GM12801 (cell line): ENCODE data around the gene SPATA32.

Source experiments
- CTCF ChIP-seq: IDR thresholded peaks from one replicate; pipeline ENCODE4 v1.5.1; 2011; ENCODE audit warnings: control low read depth; ENCODE audit not compliant: insufficient read length; ENCODE audit errors: extremely low read depth

Gene SPATA32

GRCh38 chr17:45299361-45299760 lies 37.5 kb upstream of the SPATA32 start:
- no peak for TF ChIP-seq CTCF

- TF ChIP-seq CTCF, result no peak
Observed at GRCh38 chr17:45298546-45299285, 36.8 kb upstream of the SPATA32 start.

- TF ChIP-seq CTCF, result no peak
Observed at GRCh38 chr17:45296833-45297124, 34.9 kb upstream of the SPATA32 start.

GRCh38 chr17:45296003-45296832 lies 34.3 kb upstream of the SPATA32 start:
- TF ChIP-seq CTCF, result no peak

- no peak for TF ChIP-seq CTCF
Observed at GRCh38 chr17:45294506-45294905, 32.6 kb upstream of the SPATA32 start.

- TF ChIP-seq CTCF, result no peak
Observed at GRCh38 chr17:45293413-45294211, 31.7 kb upstream of the SPATA32 start.
